Measurements from ENCODE around the gene KIF5B. TPM values are rescaled to one million over a fixed set of nuclear protein-coding genes. Genes with fewer than 3 reads are reported as not detected.
A peak's percentile ranks its signal among the peaks of the same experiment; 100 is the strongest.
"Not testable (repeated sequence)": the region's sequence is repeated elsewhere in the genome, so short reads cannot be mapped to it uniquely, and the experiment has no call there.

KIF5B gene
- total RNA-seq, result 10 to 100 TPM; 73.9 to 75.2 TPM

GRCh38 chr10:32056136-32057035 is at the start of gene KIF5B:
Gene KIF5B (minus strand): TSS chr10:32056425. CDS start chr10:32055973, 452 bp downstream.
- peak; percentile 90 for DNase-seq
- H3K4me3 Mint-ChIP-seq, result peak within 1 kb of the TSS; percentile 96
- peak within 1 kb of the TSS; percentile 94 for H3K27ac Mint-ChIP-seq
- intact Hi-C loops (cut with micrococcal nuclease), result loop anchor here (2.0 to 10.0 kb wide), 5 partner anchors 92 to 898 kb away; partner anchors contain the start of genes ARHGAP12, CCDC7, EPC1 and ITGB1
- POLR2A ChIA-PET, result interaction anchor here (0.7 kb wide), 1 partner anchor 261 kb away, joined by 3 read pairs; no protein-coding TSS in a partner anchor
- no peaks in the 10 kb centered on the region for H3K27me3 Mint-ChIP-seq
- peaks cover 33% of the 10 kb centered on the region for H3K4me1 Mint-ChIP-seq (ENCODE audit: low read depth)
- CTCF ChIA-PET, result interaction anchor here (1.0 to 1.3 kb wide), 2 partner anchors 52 to 102 kb away, joined by 3 to 4 read pairs; no protein-coding TSS in a partner anchor
- H3K36me3 Mint-ChIP-seq, result peaks cover 15% of the 10 kb centered on the region
- H3K9me3 Mint-ChIP-seq, result no peaks in the 10 kb centered on the region

- no peaks in the 10 kb centered on the region for H3K4me1 Mint-ChIP-seq (ENCODE audit: low read depth)
- no peak for DNase-seq
- POLR2A ChIA-PET, result no interaction called here
- CTCF ChIA-PET, result no interaction called here
- intact Hi-C loops (cut with micrococcal nuclease), result no loop called here
- no peak overlapping the region for H3K27ac Mint-ChIP-seq
- H3K9me3 Mint-ChIP-seq, result no peaks in the 10 kb centered on the region
- H3K36me3 Mint-ChIP-seq, result no peaks in the 10 kb centered on the region
- peaks cover 4% of the 10 kb centered on the region for H3K27me3 Mint-ChIP-seq
- H3K4me3 Mint-ChIP-seq, result no peak overlapping the region
Observed at GRCh38 chr10:32105782-32106382, 49.7 kb upstream of the KIF5B start.

- CTCF ChIA-PET, result no interaction called here
- no peaks in the 10 kb centered on the region for H3K36me3 Mint-ChIP-seq
Observed at GRCh38 chr10:32104622-32105509, 48.6 kb upstream of the KIF5B start.

GRCh38 chr10:32104181-32104580 is 48.0 kb upstream of the KIF5B start:
- peaks cover under 1% of the 10 kb centered on the region for H3K36me3 Mint-ChIP-seq
- no peak for DNase-seq
- H3K27ac Mint-ChIP-seq, result no peak overlapping the region
- H3K27me3 Mint-ChIP-seq, result peaks cover 4% of the 10 kb centered on the region
- no peaks in the 10 kb centered on the region for H3K4me1 Mint-ChIP-seq (ENCODE audit: low read depth)
- peaks cover 1% of the 10 kb centered on the region for H3K9me3 Mint-ChIP-seq
- intact Hi-C loops (cut with micrococcal nuclease), result no loop called here
- no peak overlapping the region for H3K4me3 Mint-ChIP-seq
- ChIA-PET CTCF (interaction anchor here (0.5 kb wide), 1 partner anchor 35 kb away, joined by 3 read pairs; no protein-coding TSS in a partner anchor), POLR2A (no interaction called here)

More at GRCh38 chr10:32104622-32105509, 48.6 kb upstream of the KIF5B start:
- H3K9me3 Mint-ChIP-seq, result no peaks in the 10 kb centered on the region
- no peak overlapping the region for H3K27ac Mint-ChIP-seq
- intact Hi-C loops (cut with micrococcal nuclease), result no loop called here
- H3K27me3 Mint-ChIP-seq, result peaks cover 4% of the 10 kb centered on the region
- H3K4me1 Mint-ChIP-seq (ENCODE audit: low read depth), result no peaks in the 10 kb centered on the region
- no peak for DNase-seq
- POLR2A ChIA-PET, result no interaction called here
- no peak overlapping the region for H3K4me3 Mint-ChIP-seq

GRCh38 chr10:32103721-32104120 is 47.5 kb upstream of the KIF5B start:
- no peaks in the 10 kb centered on the region for H3K4me1 Mint-ChIP-seq (ENCODE audit: low read depth)
- H3K9me3 Mint-ChIP-seq, result peaks cover 6% of the 10 kb centered on the region
- H3K4me3 Mint-ChIP-seq, result no peak overlapping the region
- H3K36me3 Mint-ChIP-seq, result peaks cover 5% of the 10 kb centered on the region
- ChIA-PET POLR2A (no interaction called here), CTCF (interaction anchor here (0.5 to 1.0 kb wide), 2 partner anchors 35 to 50 kb away, joined by 3 read pairs; no protein-coding TSS in a partner anchor)
- H3K27me3 Mint-ChIP-seq, result peaks cover 4% of the 10 kb centered on the region
- DNase-seq, result no peak
- no peak overlapping the region for H3K27ac Mint-ChIP-seq
- intact Hi-C loops (cut with micrococcal nuclease), result no loop called here

GRCh38 chr10:32098566-32099259 is 42.5 kb upstream of the KIF5B start:
- not testable (repeated sequence) for H3K36me3 Mint-ChIP-seq

GRCh38 chr10:32095116-32095733 is 39.0 kb upstream of the KIF5B start:
- ChIA-PET CTCF (no interaction called here), POLR2A (no interaction called here)
- no peak overlapping the region for H3K27ac Mint-ChIP-seq
- peaks cover 7% of the 10 kb centered on the region for H3K36me3 Mint-ChIP-seq
- H3K4me3 Mint-ChIP-seq, result no peak overlapping the region
- no peaks in the 10 kb centered on the region for H3K4me1 Mint-ChIP-seq (ENCODE audit: low read depth)
- H3K27me3 Mint-ChIP-seq, result peaks cover 3% of the 10 kb centered on the region
- DNase-seq, result no peak
- intact Hi-C loops (cut with micrococcal nuclease), result no loop called here
- peaks cover 17% of the 10 kb centered on the region for H3K9me3 Mint-ChIP-seq

More at GRCh38 chr10:32098566-32099259, 42.5 kb upstream of the KIF5B start:
- CTCF ChIA-PET; H3K4me1 Mint-ChIP-seq (ENCODE audit: low read depth); H3K27me3 Mint-ChIP-seq; intact Hi-C loops (cut with micrococcal nuclease); H3K4me3 Mint-ChIP-seq; H3K27ac Mint-ChIP-seq; DNase-seq; POLR2A ChIA-PET: not testable (repeated sequence)
- peaks cover 17% of the 10 kb centered on the region for H3K9me3 Mint-ChIP-seq

- no peak for DNase-seq
- Mint-ChIP-seq H3K27me3 (peaks cover 3% of the 10 kb centered on the region), H3K9me3 (peaks cover 10% of the 10 kb centered on the region), H3K36me3 (peaks cover 2% of the 10 kb centered on the region), H3K27ac (no peak overlapping the region), H3K4me1 (ENCODE audit: low read depth) (no peaks in the 10 kb centered on the region), H3K4me3 (no peak overlapping the region)
- intact Hi-C loops (cut with micrococcal nuclease), result no loop called here
- CTCF ChIA-PET, result no interaction called here
- POLR2A ChIA-PET, result no interaction called here
Observed at GRCh38 chr10:32093650-32094049, 37.4 kb upstream of the KIF5B start.

GRCh38 chr10:32091046-32091445 is 34.8 kb upstream of the KIF5B start:
- POLR2A ChIA-PET, result no interaction called here
- Mint-ChIP-seq H3K27ac (no peak overlapping the region), H3K4me1 (ENCODE audit: low read depth) (no peaks in the 10 kb centered on the region), H3K36me3 (no peaks in the 10 kb centered on the region), H3K4me3 (no peak overlapping the region), H3K9me3 (no peaks in the 10 kb centered on the region), H3K27me3 (peaks cover 3% of the 10 kb centered on the region)
- no peak for DNase-seq
- CTCF ChIA-PET, result no interaction called here
- intact Hi-C loops (cut with micrococcal nuclease), result no loop called here

- H3K4me3 Mint-ChIP-seq, result no peak overlapping the region
- no peak for DNase-seq
- H3K27me3 Mint-ChIP-seq, result no peaks in the 10 kb centered on the region
- no peak overlapping the region for H3K27ac Mint-ChIP-seq
- ChIA-PET CTCF (no interaction called here), POLR2A (no interaction called here)
- no peaks in the 10 kb centered on the region for H3K36me3 Mint-ChIP-seq
- H3K9me3 Mint-ChIP-seq, result no peaks in the 10 kb centered on the region
- H3K4me1 Mint-ChIP-seq (ENCODE audit: low read depth), result no peaks in the 10 kb centered on the region
- intact Hi-C loops (cut with micrococcal nuclease), result no loop called here
Observed at GRCh38 chr10:32084185-32084851, 28.1 kb upstream of the KIF5B start.
